ENCODE results near the gene GNAQ.

The GNAQ gene

DNA sequence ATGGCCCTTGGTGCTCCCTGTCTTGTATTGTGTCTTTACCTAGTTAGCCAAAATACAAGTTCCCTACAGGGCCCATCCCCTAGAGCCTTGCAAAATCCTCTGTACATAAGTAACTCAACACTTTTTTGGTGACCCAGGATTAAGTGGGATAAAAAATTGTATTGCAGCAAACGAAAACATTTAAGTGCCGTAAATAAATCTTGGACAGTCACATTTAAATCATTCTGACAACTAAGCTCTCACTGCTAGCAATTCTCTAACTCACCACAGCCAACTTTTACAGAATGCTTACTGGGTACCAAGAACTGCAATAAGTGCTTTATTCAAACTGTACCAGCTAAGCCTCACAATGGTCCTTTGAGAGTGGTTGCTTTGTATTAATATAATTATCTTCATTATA, 56.6 kb downstream of the GNAQ start:
- FAIRE-seq (no peak), DNase-seq (ENCODE audit: low spot score) (no peak)

DNA sequence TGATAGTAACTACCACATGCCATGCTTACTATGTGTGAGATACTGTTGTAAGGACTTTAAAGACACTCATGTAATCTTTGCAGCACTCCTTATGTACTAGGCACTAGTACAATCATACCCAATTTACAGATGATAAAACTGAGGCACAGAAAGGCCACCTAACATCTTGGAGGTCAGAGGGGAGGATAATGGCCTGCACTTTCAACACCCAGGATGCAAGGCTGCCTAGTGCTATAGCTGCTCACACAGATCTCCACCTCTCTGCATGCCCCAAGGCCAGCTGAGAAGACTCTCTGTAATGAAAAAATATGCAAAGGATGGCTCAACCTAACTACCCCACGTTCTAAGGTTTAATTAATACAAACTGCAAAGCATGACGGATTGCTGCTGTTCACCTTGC, 57.2 kb downstream of the GNAQ start:
- DNase-seq (ENCODE audit: low spot score) = no peak
- FAIRE-seq = no peak

GRCh38 chr9:77969083-77969482, 62.5 kb downstream of the GNAQ start:
- no peak for FAIRE-seq
- DNase-seq (ENCODE audit: low spot score) = no peak

DNA sequence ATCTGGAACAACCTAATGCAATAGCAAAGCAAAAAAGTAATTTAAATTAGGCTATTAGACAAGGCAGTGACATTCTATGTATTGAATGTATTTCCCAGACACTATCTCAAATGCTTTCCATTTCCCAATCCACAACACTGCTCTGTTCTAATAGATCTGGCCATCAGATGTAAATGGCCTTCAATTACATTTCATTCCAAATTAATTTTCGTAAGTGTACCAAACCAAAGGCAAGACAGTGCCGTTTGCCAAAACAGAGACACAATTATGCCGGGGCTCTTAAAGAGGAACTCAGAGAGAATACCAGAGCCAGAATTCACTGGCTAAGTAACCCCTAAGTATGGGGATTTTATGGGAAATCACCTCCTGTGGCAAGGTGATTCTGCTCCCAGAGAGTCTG, 63.1 kb downstream of the GNAQ start:
- DNase-seq (ENCODE audit: low spot score) = no peak
- no peak for FAIRE-seq

DNA sequence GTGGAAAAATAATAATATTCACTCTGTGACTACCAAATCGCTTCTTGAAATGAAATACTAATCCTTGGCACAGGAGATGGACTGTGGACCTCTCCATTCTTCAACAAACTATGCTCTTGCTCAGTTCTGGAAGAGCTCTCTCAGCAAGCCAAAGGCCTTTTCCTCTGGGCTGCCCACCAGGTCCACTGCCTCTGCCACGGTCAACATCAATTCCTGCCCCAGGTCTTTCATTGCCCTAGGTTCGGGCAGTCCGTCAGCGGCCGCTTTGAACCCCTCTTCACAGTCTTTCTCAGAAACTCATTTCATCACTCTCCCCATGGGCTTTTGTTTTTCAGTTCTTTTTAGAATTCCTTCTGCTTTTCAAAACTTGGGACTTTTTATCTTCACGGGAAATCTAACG, 64.9 kb downstream of the GNAQ start:
- DNase-seq (ENCODE audit: low spot score) (no peak), FAIRE-seq (no peak)

- DNase-seq (ENCODE audit: low spot score) (no peak), FAIRE-seq (no peak)
Observed at GRCh38 chr9:77965445-77966123, 66.0 kb downstream of the GNAQ start.

- FAIRE-seq (no peak), DNase-seq (ENCODE audit: low spot score) (no peak)
Observed at GRCh38 chr9:77964258-77964657, 67.4 kb downstream of the GNAQ start.

GRCh38 chr9:77961541-77961940, 70.1 kb downstream of the GNAQ start:
- FAIRE-seq (no peak), DNase-seq (ENCODE audit: low spot score) (no peak)

DNA sequence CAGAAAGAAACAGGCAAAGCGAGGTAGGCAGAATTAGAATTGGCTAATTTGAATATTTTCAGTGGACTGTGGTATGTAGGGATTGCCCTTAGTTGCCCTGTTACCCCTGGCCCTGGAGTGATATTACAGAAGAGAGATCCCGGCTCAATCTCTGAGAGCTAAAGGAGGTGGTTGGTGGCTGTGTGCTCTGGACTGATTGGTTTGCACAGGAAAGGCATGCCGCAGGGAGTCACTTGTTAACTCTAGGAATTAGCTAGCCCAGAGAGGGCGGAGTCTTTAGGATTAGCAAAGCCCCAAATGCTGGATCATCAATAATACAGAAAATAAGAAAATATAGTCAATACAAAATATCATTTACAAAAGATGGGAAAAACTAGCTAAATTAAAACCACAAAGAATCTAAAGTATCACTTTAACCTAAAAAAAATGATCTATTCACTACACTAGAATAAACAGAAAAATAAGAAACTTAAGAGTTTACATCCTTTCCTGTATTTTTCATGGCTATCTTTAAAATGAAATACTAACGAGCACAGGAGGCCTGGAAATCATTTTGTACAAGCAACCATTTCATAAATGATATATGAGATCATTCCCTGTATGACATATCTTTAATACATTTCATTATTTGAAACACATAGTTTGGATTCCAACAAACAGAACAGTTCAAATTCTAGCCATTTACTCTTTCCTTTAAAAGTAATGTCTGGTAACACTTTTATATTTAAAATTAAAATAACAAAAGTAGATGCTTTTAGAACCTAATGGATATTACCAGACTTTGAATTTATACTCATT, 71.1 kb downstream of the GNAQ start:
- FAIRE-seq = no peak

DNA sequence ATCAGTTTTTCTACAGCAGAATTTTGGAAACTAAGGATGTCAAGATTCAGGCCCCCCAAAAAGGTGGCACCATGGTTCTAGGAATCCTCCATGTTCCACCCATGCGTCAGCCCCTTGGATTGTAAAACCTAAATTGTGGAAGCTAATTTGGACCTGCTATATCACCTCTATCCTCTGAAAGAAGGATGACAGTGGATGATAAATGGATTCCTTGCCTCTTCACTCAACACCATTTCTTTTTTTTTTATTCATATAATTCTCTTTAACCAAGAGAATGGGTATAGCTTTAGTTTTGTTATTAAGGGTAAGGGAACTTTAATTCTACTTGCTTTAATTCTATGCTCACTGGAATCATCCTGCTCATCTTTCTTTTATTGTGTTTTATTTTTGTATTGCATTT, 71.8 kb downstream of the GNAQ start:
- no peak for FAIRE-seq

More for the DNA sequence above, 71.1 kb downstream of the GNAQ start:
- no peak for DNase-seq (ENCODE audit: low spot score)

DNA sequence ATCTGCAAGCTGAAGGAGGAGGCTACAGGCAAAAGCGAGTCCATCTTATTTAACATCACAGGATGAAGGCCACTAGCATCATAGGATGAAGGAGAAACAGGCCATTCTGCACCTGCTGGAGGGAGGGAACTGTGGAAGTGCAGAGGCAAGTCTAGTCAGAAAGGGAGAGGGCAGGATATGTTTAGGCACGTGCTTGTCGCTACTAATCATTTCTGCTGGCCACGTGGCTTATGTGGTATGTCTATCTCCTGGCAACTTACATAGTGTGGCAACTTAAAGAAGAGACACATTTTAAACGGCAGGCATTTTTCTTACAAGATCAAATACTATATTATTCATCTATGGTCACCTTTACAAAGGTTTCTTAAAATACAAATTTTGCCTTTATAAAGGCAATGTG, 74.0 kb downstream of the GNAQ start:
- FAIRE-seq (no peak), DNase-seq (ENCODE audit: low spot score) (no peak)

More for the DNA sequence above, 71.8 kb downstream of the GNAQ start:
- DNase-seq (ENCODE audit: low spot score) = no peak

DNA sequence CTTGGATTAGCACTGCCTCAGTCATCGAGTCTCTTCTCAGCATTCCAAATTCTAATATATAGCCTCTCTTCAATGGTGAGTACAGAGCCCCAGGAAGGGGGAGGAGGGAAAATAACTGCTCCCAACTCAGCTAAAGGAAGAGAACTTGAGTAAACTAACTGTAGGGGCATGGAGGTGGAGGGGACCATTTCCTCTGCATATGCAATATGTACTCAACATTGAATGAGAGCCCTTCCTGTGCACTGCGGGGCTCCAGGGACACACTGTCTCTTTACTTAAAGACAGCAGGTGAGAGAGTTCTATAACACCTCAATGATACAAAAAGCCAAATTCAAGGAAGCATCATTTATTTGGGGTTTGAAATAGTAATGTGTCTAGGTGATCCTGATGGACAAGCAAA, 75.1 kb downstream of the GNAQ start:
- DNase-seq (ENCODE audit: low spot score) = no peak
- FAIRE-seq = no peak

- no peak for FAIRE-seq
- no peak for DNase-seq (ENCODE audit: low spot score)
Observed at GRCh38 chr9:77954666-77955015, 77.0 kb downstream of the GNAQ start.

DNA sequence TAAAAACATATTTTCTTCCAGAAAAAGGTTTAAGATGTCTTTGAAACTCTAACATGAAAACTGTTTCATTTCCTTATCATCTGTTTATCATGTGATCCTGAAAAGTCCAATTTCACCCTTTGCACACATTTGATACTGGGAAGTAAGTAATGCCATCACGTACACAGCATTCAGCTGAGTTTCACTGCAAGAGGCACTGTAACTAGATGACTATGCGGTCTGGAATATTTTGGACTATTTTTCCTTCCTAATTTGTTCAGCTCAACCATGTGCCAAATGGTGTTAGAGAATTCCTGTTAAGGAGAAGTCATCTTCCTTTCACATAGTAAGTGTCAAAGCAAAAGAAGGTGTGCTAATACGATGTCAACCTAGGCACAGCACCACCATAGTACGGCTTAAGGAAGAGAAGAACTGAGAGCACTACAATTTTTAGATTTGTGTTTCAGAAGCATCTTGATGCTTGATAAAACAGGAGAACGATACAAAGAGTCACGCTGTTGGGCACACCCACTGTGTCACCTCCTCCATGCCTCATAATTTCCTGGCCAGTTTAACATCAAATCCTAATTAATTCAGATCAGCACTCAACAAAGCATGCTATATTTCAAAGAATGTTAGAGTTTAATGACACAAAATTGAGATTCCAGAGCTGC, 77.5 kb downstream of the GNAQ start:
- FAIRE-seq = no peak
- no peak for DNase-seq (ENCODE audit: low spot score)

- DNase-seq (ENCODE audit: low spot score) = no peak
- FAIRE-seq = no peak
Observed at GRCh38 chr9:77953590-77953989, 78.0 kb downstream of the GNAQ start.

DNA sequence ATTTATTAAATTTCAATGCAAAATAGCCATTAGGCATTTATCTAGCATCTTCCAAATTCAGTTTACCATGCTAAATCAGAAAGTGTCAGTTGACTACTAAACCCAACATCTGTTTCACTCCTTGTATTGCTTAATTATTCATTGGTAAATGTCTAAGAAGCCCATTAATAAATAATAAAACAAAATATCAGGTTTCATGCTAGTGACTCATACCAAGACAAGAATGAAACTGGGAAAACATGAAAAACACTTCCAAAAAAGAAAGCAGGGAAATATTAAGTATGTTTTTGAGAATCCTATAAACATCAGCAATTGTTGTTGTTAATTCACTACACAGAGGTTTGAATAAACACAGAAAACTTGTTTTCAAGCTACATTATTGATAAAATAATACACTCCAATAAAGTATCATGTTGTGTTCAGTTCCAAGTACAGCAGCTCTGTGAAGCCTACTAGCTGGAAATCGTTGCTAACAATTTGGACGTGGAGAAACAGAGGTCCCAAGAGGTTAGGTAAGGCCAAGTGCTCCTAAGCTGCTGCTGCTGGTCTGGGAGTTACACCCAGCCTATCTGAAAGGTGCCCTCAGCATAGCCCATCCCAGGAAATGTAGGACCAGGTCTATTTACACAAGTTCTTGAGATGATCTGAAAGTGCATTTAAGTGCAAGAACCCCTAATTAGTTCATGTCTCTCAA, 78.8 kb downstream of the GNAQ start:
- FAIRE-seq = no peak
- DNase-seq (ENCODE audit: low spot score) = no peak

GRCh38 chr9:77951369-77951768, 80.2 kb downstream of the GNAQ start:
- DNase-seq (ENCODE audit: low spot score) = no peak
- no peak for FAIRE-seq

DNA sequence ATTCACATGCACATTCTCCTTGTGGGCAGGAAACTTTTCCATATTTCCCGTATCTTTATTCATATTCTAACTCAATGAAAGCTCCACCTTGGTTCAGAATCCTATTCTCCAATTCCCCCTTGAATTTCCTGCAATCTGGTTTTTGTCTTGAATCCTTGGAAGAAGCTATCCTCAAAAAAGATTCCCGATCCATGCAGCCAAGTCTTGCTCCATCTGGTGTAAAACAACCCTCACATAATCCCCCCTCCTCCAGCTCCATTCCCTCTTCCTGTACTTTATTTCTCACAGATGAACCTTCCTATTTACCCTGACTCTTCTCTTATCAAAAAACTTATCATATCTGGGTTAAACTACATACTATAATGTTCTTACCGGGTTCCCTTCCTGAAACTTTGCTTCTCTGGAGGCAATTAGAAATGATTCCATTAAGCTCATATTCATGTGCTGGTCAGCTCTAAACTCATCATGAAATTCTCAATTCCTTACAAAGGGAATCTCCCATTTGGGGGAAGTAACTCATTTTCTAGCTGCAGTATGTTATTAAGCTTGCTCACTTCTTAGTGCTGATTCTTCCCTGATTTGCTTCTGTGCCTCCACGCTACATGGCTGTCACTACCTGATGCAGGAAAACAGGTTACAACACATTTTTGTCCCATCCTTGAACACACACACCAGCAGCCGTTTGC, 81.7 kb downstream of the GNAQ start:
- FAIRE-seq = no peak
- no peak for DNase-seq (ENCODE audit: low spot score)

DNA sequence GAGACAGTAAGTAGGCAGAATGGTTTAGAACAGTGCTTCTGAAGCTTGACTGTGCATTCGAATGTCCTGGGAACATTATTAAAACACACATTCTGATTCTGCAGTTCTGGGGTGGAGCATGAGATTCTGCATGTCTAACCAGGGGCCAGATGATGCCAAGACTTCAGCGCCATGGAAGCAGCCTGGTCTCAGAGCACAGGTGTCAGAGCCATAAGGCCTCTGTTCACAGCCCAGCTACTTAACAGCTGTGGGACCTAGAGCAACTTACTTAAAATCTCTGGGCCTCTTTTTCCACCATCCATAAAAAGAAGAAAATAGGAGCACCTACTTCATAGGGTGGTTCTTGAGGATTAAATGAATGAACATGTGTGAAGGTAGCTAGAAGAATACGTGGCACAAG, 84.0 kb downstream of the GNAQ start:
- DNase-seq (ENCODE audit: low spot score) (no peak), FAIRE-seq (no peak)

- DNase-seq (ENCODE audit: low spot score) (no peak), FAIRE-seq (no peak)
Observed at GRCh38 chr9:77946969-77947620, 84.5 kb downstream of the GNAQ start.

DNA sequence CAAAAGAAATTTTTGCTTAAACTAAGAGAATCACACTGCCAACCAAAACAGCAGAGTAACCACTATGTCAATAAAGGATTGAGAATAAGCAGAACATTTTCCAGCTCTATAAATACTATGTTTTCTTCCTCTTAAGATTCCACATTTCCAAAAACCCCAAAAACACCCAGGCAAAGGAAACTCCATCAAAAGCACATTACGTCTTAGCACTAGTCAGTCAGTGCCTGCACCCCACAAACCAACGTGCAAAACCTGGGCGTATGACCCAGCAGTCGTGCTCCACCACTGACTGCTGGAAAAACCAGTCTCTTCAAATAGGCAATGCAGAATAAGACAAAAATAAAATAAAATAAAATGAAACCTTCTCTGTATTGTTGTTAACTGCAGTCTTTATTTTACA, 85.3 kb downstream of the GNAQ start:
- FAIRE-seq (no peak), DNase-seq (ENCODE audit: low spot score) (no peak)

Data from urothelium cell line (cell line).